Measurements from ENCODE around the gene TENM4.

The TENM4 gene

GRCh38 chr11:78954261-78954660 lies 486.6 kb downstream of the TENM4 start:
- DNase-seq (ENCODE audit: extremely low spot score) = no peak
- POLR2A ChIA-PET = no interaction called here
- CTCF ChIA-PET = no interaction called here
- TF ChIP-seq CTCF (IDR thresholded peaks at IDR 0.05; ENCODE audit: control extremely low read depth, extremely low read depth, low read depth, missing control alignments) = no peak

GRCh38 chr11:78952890-78953289 lies 487.9 kb downstream of the TENM4 start:
- POLR2A ChIA-PET = no interaction called here

GRCh38 chr11:78952175-78952574 lies 488.7 kb downstream of the TENM4 start:
- DNase-seq (ENCODE audit: extremely low spot score) = no peak
- no peak for TF ChIP-seq CTCF (IDR thresholded peaks at IDR 0.05; ENCODE audit: control extremely low read depth, extremely low read depth, low read depth, missing control alignments)
- ChIA-PET POLR2A (no interaction called here), CTCF (no interaction called here)

More at GRCh38 chr11:78952890-78953289, 487.9 kb downstream of the TENM4 start:
- DNase-seq (ENCODE audit: extremely low spot score) = no peak
- TF ChIP-seq CTCF (IDR thresholded peaks at IDR 0.05; ENCODE audit: control extremely low read depth, extremely low read depth, low read depth, missing control alignments) = no peak
- CTCF ChIA-PET = no interaction called here

GRCh38 chr11:78949976-78950690 lies 490.7 kb downstream of the TENM4 start:
- ChIA-PET POLR2A (no interaction called here), CTCF (interaction anchor here (1.1 kb wide), 1 partner anchor 10 kb away, joined by 3 read pairs; no protein-coding TSS in a partner anchor)
- TF ChIP-seq CTCF (IDR thresholded peaks at IDR 0.05; ENCODE audit: control extremely low read depth, extremely low read depth, low read depth, missing control alignments) = no peak
- no peak for DNase-seq (ENCODE audit: extremely low spot score)

GRCh38 chr11:78946945-78947902 lies 493.6 kb downstream of the TENM4 start:
- POLR2A ChIA-PET = no interaction called here
- TF ChIP-seq CTCF (IDR thresholded peaks at IDR 0.05; ENCODE audit: control extremely low read depth, extremely low read depth, low read depth, missing control alignments) = no peak
- no peak for DNase-seq (ENCODE audit: extremely low spot score)
- CTCF ChIA-PET = interaction anchor here (1.0 kb wide), 1 partner anchor 10 kb away, joined by 3 read pairs; no protein-coding TSS in a partner anchor

- no peak for TF ChIP-seq CTCF (IDR thresholded peaks at IDR 0.05; ENCODE audit: control extremely low read depth, extremely low read depth, low read depth, missing control alignments)
These were observed 497.0 kb downstream of the TENM4 start for GRCh38 chr11:78943841-78944240.

More at GRCh38 chr11:78943841-78944240, 497.0 kb downstream of the TENM4 start:
- ChIA-PET POLR2A (no interaction called here), CTCF (no interaction called here)
- no peak for DNase-seq (ENCODE audit: extremely low spot score)
